OCI-LY1 (cell line): Measurements from ENCODE around the gene PDE3A.
A peak's percentile ranks its signal among the peaks of the same experiment; 100 is the strongest.
"Not testable (repeated sequence)": the region's sequence is repeated elsewhere in the genome, so short reads cannot be mapped to it uniquely, and the experiment has no call there.

ENCODE experiments used
- H2AFZ ChIP-seq: fragments of 200-600 bp; sonication (generic), shearing (Covaris generic); 2 replicates; pipeline ENCODE4 v1.6.0; 2014; ENCODE audit warnings: antibody characterized with exemption, mild to moderate bottlenecking, low read length
- H3F3A ChIP-seq: fragments of 200-600 bp; sonication (generic), shearing (Covaris generic); 2 replicates; pipeline ENCODE4 v1.6.0; 2014; ENCODE audit warnings: mild to moderate bottlenecking, antibody characterized with exemption, low read length, moderate library complexity; ENCODE audit not compliant: insufficient read depth
- H3K27ac ChIP-seq: fragments of 200-600 bp; sonication (generic); 2 replicates; pipeline ENCODE4 v1.5.1; 2014; ENCODE audit warnings: low read length, mixed run types, mild to moderate bottlenecking, low read depth; ENCODE audit not compliant: poor library complexity, severe bottlenecking
- H3K27me3 ChIP-seq: fragments of 200-600 bp; sonication (generic); 2 replicates; pipeline ENCODE4 v1.6.0; 2014; ENCODE audit warnings: antibody characterized with exemption, mild to moderate bottlenecking, low read length, moderate library complexity; ENCODE audit not compliant: insufficient read depth
- H3K36me3 ChIP-seq: fragments of 200-600 bp; sonication (generic); 2 replicates; pipeline ENCODE4 v1.6.1; 2014; ENCODE audit warnings: mild to moderate bottlenecking, antibody characterized with exemption, low read length, moderate library complexity, mixed read lengths; ENCODE audit not compliant: insufficient read depth
- H3K4me1 ChIP-seq: fragments of 200-600 bp; sonication (generic); 2 replicates; pipeline ENCODE4 v1.5.1; 2014; ENCODE audit warnings: mild to moderate bottlenecking, low read length, moderate library complexity; ENCODE audit not compliant: insufficient read depth, severe bottlenecking
- H3K4me2 ChIP-seq: fragments of 200-600 bp; sonication (generic), shearing (Covaris generic); 2 replicates; pipeline ENCODE4 v1.6.1; 2014; ENCODE audit warnings: low read length
- H3K4me3 ChIP-seq: fragments of 200-600 bp; sonication (generic); 2 replicates; pipeline ENCODE4 v1.5.1; 2014; ENCODE audit warnings: low read length, low read depth, mild to moderate bottlenecking, mixed read lengths; ENCODE audit not compliant: poor library complexity, severe bottlenecking
- H3K79me2 ChIP-seq: fragments of 200-600 bp; shearing (Covaris generic); 2 replicates; pipeline ENCODE4 v1.6.1; 2016; ENCODE audit warnings: mixed run types, low read length, mixed read lengths; ENCODE audit not compliant: insufficient read depth
- H3K9ac ChIP-seq: fragments of 200-600 bp; sonication (generic), shearing (Covaris generic); 2 replicates; pipeline ENCODE4 v1.6.1; 2014; ENCODE audit warnings: mild to moderate bottlenecking, low read length, mixed read lengths
- H3K9me2 ChIP-seq: fragments of 200-600 bp; sonication (generic), shearing (Covaris generic); 2 replicates; pipeline ENCODE4 v1.6.1; 2014; ENCODE audit warnings: low read depth, mild to moderate bottlenecking, low read length, mixed read lengths
- H3K9me3 ChIP-seq: fragments of 200-600 bp; shearing (Covaris generic); 2 replicates; pipeline ENCODE4 v1.6.1; 2014; ENCODE audit warnings: low read length, mixed read lengths
- H4K20me1 ChIP-seq: fragments of 200-600 bp; sonication (generic), shearing (Covaris generic); 2 replicates; pipeline ENCODE4 v1.6.0; 2016; ENCODE audit warnings: mild to moderate bottlenecking, low read length; ENCODE audit not compliant: insufficient read depth
- EZH2 ChIP-seq: fragments of 200-600 bp; sonication (generic), shearing (Covaris generic); IDR thresholded peaks from 2 replicates; pipeline ENCODE4 v1.8.0; 2017; ENCODE audit warnings: borderline replicate concordance, mixed run types, mild to moderate bottlenecking, antibody characterized with exemption, low read length, moderate library complexity, mixed read lengths
- TF ChIP-seq, protein P1 (sequence below): fragments of 200-600 bp; sonication (generic), shearing (Covaris generic); IDR thresholded peaks from 2 replicates; pipeline ENCODE4 v1.5.1; 2017; ENCODE audit warnings: mild to moderate bottlenecking, antibody characterized with exemption, low read length, moderate library complexity, mixed read lengths

PDE3A gene

DNA sequence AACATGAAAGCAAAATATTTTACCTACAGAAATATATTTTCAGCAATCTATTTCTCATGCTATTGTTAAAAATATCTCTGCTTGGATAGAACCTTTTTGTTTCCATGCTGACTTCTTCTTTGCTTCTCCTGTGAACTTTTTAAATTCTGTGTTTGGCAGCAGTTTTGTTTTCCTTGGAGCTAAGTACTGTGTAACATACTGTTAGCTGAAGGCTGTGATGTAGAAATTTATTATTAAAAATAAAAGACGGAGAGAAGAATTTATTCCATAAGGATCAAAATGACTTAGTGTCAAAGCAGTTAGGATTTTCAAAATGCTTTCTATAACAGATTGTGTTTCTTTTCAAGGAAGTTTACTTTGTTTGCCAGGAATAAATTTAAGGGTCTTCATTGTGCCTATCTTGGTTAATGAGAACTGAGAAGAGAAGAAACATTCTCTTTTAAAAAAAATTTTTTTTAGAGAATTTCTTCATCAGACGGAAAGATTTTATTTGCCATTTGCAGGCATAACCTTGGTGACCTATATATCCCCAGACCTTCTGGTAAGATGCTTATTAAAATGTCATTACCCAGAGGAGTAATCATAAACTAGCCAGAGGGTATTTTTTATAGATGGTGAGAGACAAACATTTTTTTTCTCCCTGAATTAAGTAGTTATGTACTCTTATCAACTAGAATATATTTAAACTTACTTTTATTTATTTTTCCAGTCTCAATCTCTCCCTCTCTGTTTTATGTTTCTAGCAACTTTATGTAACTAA is 179.7 kb downstream of the PDE3A start:
- Histone ChIP-seq H3K79me2 (no peaks in the 10 kb centered on the region), H3K27ac (no peak overlapping the region), H3K27me3 (no peaks in the 10 kb centered on the region), H3K36me3 (no peaks in the 10 kb centered on the region), H3K9me2 (no peaks in the 10 kb centered on the region), H3F3A (no peaks in the 10 kb centered on the region), H4K20me1 (no peaks in the 10 kb centered on the region), H2AFZ (no peak overlapping the region), H3K9ac (no peak overlapping the region), H3K9me3 (no peaks in the 10 kb centered on the region), H3K4me2 (no peak overlapping the region), H3K4me1 (no peaks in the 10 kb centered on the region), H3K4me3 (no peak overlapping the region)
- TF ChIP-seq EZH2 = no peak
- TF ChIP-seq, protein P1, sequence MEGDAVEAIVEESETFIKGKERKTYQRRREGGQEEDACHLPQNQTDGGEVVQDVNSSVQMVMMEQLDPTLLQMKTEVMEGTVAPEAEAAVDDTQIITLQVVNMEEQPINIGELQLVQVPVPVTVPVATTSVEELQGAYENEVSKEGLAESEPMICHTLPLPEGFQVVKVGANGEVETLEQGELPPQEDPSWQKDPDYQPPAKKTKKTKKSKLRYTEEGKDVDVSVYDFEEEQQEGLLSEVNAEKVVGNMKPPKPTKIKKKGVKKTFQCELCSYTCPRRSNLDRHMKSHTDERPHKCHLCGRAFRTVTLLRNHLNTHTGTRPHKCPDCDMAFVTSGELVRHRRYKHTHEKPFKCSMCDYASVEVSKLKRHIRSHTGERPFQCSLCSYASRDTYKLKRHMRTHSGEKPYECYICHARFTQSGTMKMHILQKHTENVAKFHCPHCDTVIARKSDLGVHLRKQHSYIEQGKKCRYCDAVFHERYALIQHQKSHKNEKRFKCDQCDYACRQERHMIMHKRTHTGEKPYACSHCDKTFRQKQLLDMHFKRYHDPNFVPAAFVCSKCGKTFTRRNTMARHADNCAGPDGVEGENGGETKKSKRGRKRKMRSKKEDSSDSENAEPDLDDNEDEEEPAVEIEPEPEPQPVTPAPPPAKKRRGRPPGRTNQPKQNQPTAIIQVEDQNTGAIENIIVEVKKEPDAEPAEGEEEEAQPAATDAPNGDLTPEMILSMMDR = no peak

DNA sequence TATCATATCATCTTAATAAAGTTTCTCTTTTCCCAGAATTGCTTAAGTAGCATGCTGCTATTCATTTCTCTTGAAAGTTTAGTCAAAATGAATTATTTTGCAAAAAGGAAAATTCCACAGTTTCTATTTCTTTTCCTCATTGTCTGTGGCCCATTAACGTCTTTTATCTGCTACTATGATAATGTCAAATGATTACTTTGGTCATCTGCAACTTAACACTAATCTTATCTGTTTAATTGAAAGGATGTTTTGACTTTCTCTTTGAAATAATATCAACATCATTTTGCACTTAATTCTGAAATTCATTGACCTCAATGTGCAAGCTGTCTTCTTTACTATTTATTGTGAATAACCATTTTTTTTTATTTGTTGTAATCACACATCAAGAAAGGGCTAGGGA is 180.3 kb downstream of the PDE3A start:
- H3K27ac ChIP-seq = no peak overlapping the region

DNA sequence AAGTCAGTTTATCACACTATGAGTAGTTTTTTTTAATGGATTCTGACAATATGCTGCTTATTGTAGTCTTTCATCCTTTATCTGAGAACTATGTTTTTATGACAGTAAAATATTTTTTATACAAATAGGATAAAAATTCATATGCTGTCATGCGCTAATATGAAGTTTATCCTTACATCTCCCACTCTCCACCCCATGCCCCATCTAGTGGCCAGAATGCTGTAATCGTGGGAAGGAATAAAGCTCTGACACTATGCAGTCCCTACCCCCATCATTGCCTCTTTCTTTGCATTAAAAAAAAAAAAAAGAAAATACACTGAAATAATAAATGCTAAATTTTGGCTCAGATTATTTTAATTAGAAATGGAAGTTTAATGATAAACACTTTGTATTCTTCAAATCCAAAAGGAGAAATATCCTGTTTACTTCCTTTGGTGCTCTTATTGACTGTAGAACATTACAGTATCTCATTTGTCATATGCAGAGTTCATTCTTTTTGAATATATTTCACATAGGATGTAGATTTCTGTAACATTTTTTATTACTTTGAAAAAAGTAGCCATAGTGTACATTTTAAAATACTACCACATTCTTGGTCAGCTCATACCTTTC is 180.9 kb downstream of the PDE3A start:
- no peaks in the 10 kb centered on the region for H3K27me3 ChIP-seq
- no peaks in the 10 kb centered on the region for H3K9me2 ChIP-seq
- H3K79me2 ChIP-seq = no peaks in the 10 kb centered on the region
- TF ChIP-seq EZH2 = no peak
- TF ChIP-seq, protein P1 = peak; percentile 47
- no peak overlapping the region for H3K4me3 ChIP-seq
- H4K20me1 ChIP-seq = no peaks in the 10 kb centered on the region
- no peak overlapping the region for H3K9ac ChIP-seq
- H3K4me2 ChIP-seq = no peak overlapping the region
- H3K4me1 ChIP-seq = no peaks in the 10 kb centered on the region
- no peaks in the 10 kb centered on the region for H3F3A ChIP-seq
- no peaks in the 10 kb centered on the region for H3K9me3 ChIP-seq
- H2AFZ ChIP-seq = no peak overlapping the region
- no peak overlapping the region for H3K27ac ChIP-seq
- no peaks in the 10 kb centered on the region for H3K36me3 ChIP-seq

More for the DNA sequence above, 180.3 kb downstream of the PDE3A start:
- Histone ChIP-seq H3K36me3 (no peaks in the 10 kb centered on the region), H3K27me3 (no peaks in the 10 kb centered on the region), H3K4me3 (no peak overlapping the region), H3K9ac (no peak overlapping the region), H3K9me3 (no peaks in the 10 kb centered on the region), H3K4me2 (no peak overlapping the region), H3K9me2 (no peaks in the 10 kb centered on the region), H4K20me1 (no peaks in the 10 kb centered on the region), H3K4me1 (no peaks in the 10 kb centered on the region), H3K79me2 (no peaks in the 10 kb centered on the region), H3F3A (no peaks in the 10 kb centered on the region), H2AFZ (no peak overlapping the region)
- no peak for TF ChIP-seq EZH2
- TF ChIP-seq, protein P1 = no peak

DNA sequence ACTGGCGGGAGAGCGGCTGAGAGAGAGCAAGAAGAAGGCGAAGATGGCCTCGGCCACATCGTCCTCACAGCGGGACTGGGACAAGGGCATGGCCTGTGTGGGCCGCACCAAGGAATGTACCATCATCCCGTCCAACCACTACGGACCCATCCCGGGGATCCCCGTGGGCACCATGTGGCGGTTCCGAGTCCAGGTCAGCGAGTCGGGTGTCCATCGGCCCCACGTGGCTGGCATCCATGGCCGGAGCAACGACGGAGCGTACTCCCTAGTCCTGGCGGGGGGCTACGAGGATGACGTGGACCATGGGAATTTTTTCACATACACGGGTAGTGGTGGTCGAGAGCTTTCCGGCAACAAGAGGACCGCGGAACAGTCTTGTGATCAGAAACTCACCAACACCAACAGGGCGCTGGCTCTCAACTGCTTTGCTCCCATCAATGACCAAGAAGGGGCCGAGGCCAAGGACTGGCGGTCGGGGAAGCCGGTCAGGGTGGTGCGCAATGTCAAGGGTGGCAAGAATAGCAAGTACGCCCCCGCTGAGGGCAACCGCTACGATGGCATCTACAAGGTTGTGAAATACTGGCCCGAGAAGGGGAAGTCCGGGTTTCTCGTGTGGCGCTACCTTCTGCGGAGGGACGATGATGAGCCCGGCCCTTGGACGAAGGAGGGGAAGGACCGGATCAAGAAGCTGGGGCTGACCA is 183.6 kb downstream of the PDE3A start:
- not testable (repeated sequence) for H3F3A ChIP-seq, H3K79me2 ChIP-seq, H3K9me3 ChIP-seq, H4K20me1 ChIP-seq, H3K4me1 ChIP-seq, H3K27ac ChIP-seq, H3K9ac ChIP-seq, H3K4me3 ChIP-seq, H3K4me2 ChIP-seq, H3K27me3 ChIP-seq, H3K9me2 ChIP-seq, H3K36me3 ChIP-seq, H2AFZ ChIP-seq

DNA sequence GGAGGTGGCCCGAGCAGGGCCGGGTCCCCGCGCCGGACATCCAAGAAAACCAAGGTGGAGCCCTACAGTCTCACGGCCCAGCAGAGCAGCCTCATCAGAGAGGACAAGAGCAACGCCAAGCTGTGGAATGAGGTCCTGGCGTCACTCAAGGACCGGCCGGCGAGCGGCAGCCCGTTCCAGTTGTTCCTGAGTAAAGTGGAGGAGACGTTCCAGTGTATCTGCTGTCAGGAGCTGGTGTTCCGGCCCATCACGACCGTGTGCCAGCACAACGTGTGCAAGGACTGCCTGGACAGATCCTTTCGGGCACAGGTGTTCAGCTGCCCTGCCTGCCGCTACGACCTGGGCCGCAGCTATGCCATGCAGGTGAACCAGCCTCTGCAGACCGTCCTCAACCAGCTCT is 184.2 kb downstream of the PDE3A start:
- H3K36me3 ChIP-seq, H3F3A ChIP-seq, H3K9ac ChIP-seq, H3K27ac ChIP-seq, H3K4me3 ChIP-seq, H3K9me3 ChIP-seq, H3K4me2 ChIP-seq, H3K27me3 ChIP-seq, H3K79me2 ChIP-seq, H3K9me2 ChIP-seq, H3K4me1 ChIP-seq, H2AFZ ChIP-seq, H4K20me1 ChIP-seq: not testable (repeated sequence)
